IMR-90 (cell line): ENCODE measurements around the gene KCNH2. TPM values are rescaled to one million over a fixed set of nuclear protein-coding genes. Genes with fewer than 3 reads are reported as not detected.

Source experiments
- ATAC-seq: fragments of 200-7000 bp; cut with Tn5 transposase; 2 replicates; pipeline ENCODE4 v1.9.1; 2020; ENCODE audit warnings: low read depth, mild to moderate bottlenecking, moderate library complexity
- BruUV-seq: library from RNA; stranded (reverse); fragments of 400-500 nt; replicated peaks from 2 replicates; lab custom pipeline; 2021; lab: Mats Ljungman, UMichigan
- CTCF ChIA-PET: fragments of 300-600 bp; formaldehyde crosslinking; extraction: SDS; loops from one replicate; lab custom pipeline; 2021; ENCODE audit warnings: antibody characterized with exemption; lab: Yijun Ruan, JAX
- POLR2A ChIA-PET: fragments of 300-600 bp; sonication (Branson Sonifier 250); formaldehyde crosslinking; loops from one replicate; lab custom pipeline; 2022; ENCODE audit warnings: antibody characterized with exemption; ENCODE audit not compliant: unreplicated experiment; lab: Charles Lee
- DNase-seq: peaks from one replicate; pipeline ENCODE4 v3.0.0; 2013
- H2AFZ ChIP-seq: replicated peaks from 2 replicates; pipeline ENCODE3; 2013; ENCODE audit warnings: low read length, mild to moderate bottlenecking; ENCODE audit not compliant: poor library complexity
- H2AK5ac ChIP-seq: 2 replicates; pipeline ENCODE4 v1.6.1; 2013; ENCODE audit warnings: low read depth, low read length, inconsistent platforms
- H2AK9ac ChIP-seq: replicated peaks from 2 replicates; pipeline ENCODE3; 2013; ENCODE audit warnings: mild to moderate bottlenecking, low read depth, low read length, moderate library complexity; ENCODE audit not compliant: poor library complexity
- H2BK120ac ChIP-seq: 2 replicates; pipeline ENCODE4 v1.6.1; 2013; ENCODE audit warnings: low read depth, low read length, inconsistent platforms
- H2BK15ac ChIP-seq: 3 replicates; pipeline ENCODE4 v1.6.1; 2013; ENCODE audit warnings: low read depth, low read length, inconsistent platforms
- H2BK20ac ChIP-seq: 2 replicates; pipeline ENCODE4 v1.6.1; 2013; ENCODE audit warnings: low read depth, mild to moderate bottlenecking, inconsistent platforms, low read length, moderate library complexity
- H2BK5ac ChIP-seq: 2 replicates; pipeline ENCODE4 v1.6.1; 2013; ENCODE audit warnings: mild to moderate bottlenecking, low read depth, low read length, inconsistent platforms; ENCODE audit not compliant: poor library complexity, severe bottlenecking
- H3K14ac ChIP-seq: replicated peaks from 2 replicates; pipeline ENCODE4 v1.6.1; 2013; ENCODE audit warnings: low read depth, low read length, inconsistent platforms
- H3K18ac ChIP-seq: 2 replicates; pipeline ENCODE4 v1.6.1; 2013; ENCODE audit warnings: low read depth, low read length, control low read depth
- H3K23ac ChIP-seq: 2 replicates; pipeline ENCODE4 v1.6.1; 2013; ENCODE audit warnings: low read depth, low read length, inconsistent platforms
- H3K27ac ChIP-seq: 2 replicates; pipeline ENCODE4 v1.5.1; 2013; ENCODE audit warnings: mild to moderate bottlenecking, control low read depth, low read length; ENCODE audit not compliant: insufficient read depth
- H3K27me3 ChIP-seq: 2 replicates; pipeline ENCODE4 v1.6.1; 2013; ENCODE audit warnings: low read length; ENCODE audit not compliant: control insufficient read depth, insufficient read depth
- H3K36me3 ChIP-seq: 2 replicates; pipeline ENCODE4 v1.6.1; 2013; ENCODE audit warnings: low read length, mixed read lengths; ENCODE audit not compliant: control insufficient read depth, insufficient read depth
- H3K4ac ChIP-seq: 2 replicates; pipeline ENCODE4 v1.6.1; 2013; ENCODE audit warnings: low read depth, low read length, inconsistent platforms
- H3K4me1 ChIP-seq: 2 replicates; pipeline ENCODE4 v1.6.1; 2013; ENCODE audit warnings: low read length, mixed read lengths; ENCODE audit not compliant: control insufficient read depth, insufficient read depth
- H3K4me2 ChIP-seq: 2 replicates; pipeline ENCODE4 v1.6.1; 2013; ENCODE audit warnings: low read depth, mild to moderate bottlenecking, control low read depth, low read length, moderate library complexity
- H3K4me3 ChIP-seq: 2 replicates; pipeline ENCODE4 v1.5.1; 2013; ENCODE audit warnings: low read depth, mild to moderate bottlenecking, control low read depth, low read length, moderate library complexity; ENCODE audit not compliant: insufficient read depth
- H3K56ac ChIP-seq: 2 replicates; pipeline ENCODE4 v1.6.1; 2013; ENCODE audit warnings: low read length, inconsistent platforms; ENCODE audit not compliant: insufficient read depth; ENCODE audit errors: extremely low read depth
- H3K79me1 ChIP-seq, 2 experiments: 2 replicates each; pipeline ENCODE4 v1.6.1; 2013; ENCODE audit warnings: low read length in 2 of 2, inconsistent platforms in 1 of 2, low read depth in 1 of 2
- H3K9ac ChIP-seq: 2 replicates; pipeline ENCODE4 v1.6.1; 2013; ENCODE audit warnings: low read depth, low read length, control low read depth
- H3K9me1 ChIP-seq: 2 replicates; pipeline ENCODE4 v1.6.1; 2013; ENCODE audit warnings: low read length, inconsistent platforms; ENCODE audit not compliant: insufficient read depth
- H3K9me3 ChIP-seq: 2 replicates; pipeline ENCODE4 v1.6.1; 2013; ENCODE audit warnings: low read length; ENCODE audit not compliant: control insufficient read depth, insufficient read depth
- H4K20me1 ChIP-seq: 2 replicates; pipeline ENCODE4 v1.6.1; 2013; ENCODE audit warnings: low read length, inconsistent platforms; ENCODE audit not compliant: insufficient read depth
- H4K5ac ChIP-seq: 2 replicates; pipeline ENCODE4 v1.6.1; 2013; ENCODE audit warnings: mild to moderate bottlenecking, low read depth, low read length, control low read depth
- H4K8ac ChIP-seq, 2 experiments: 2 replicates each; pipeline ENCODE4 v1.6.1; 2013; ENCODE audit warnings: low read depth in 2 of 2, low read length in 2 of 2, control low read depth in 1 of 2, inconsistent platforms in 1 of 2
- H4K91ac ChIP-seq: 2 replicates; pipeline ENCODE4 v1.6.1; 2013; ENCODE audit warnings: low read depth, low read length, inconsistent platforms; ENCODE audit not compliant: insufficient read depth
- BHLHE40 ChIP-seq: fragments of 150-350 bp; IDR thresholded peaks from 2 replicates; pipeline ENCODE4 v1.6.1; 2016; ENCODE audit warnings: mild to moderate bottlenecking, low read depth, low read length
- CEBPB ChIP-seq: IDR thresholded peaks from 2 replicates; pipeline ENCODE4 v1.6.1; 2012; ENCODE audit warnings: low read depth, low read length, improper control_type of control experiment
- CHD1 ChIP-seq: IDR thresholded peaks from 2 replicates; pipeline ENCODE4 v1.6.1; 2012; ENCODE audit warnings: low read depth, low read length, improper control_type of control experiment
- CTCF ChIP-seq: conservative IDR thresholded peaks from 2 replicates; pipeline ENCODE4 v1.5.1; 2012; ENCODE audit warnings: mild to moderate bottlenecking, low read depth, low read length, improper control_type of control experiment
- ELK1 ChIP-seq: fragments of 150-350 bp; IDR thresholded peaks from 2 replicates; pipeline ENCODE4 v1.6.1; 2016; ENCODE audit warnings: low read depth, mild to moderate bottlenecking, low read length, moderate library complexity, borderline replicate concordance
- FOS ChIP-seq: fragments of 150-350 bp; IDR thresholded peaks from 2 replicates; pipeline ENCODE4 v1.6.1; 2016; ENCODE audit warnings: low read depth, low read length
- MAFK ChIP-seq: IDR thresholded peaks from 2 replicates; pipeline ENCODE4 v1.6.1; 2012; ENCODE audit warnings: low read depth, low read length, improper control_type of control experiment
- MAZ ChIP-seq: IDR thresholded peaks from 2 replicates; pipeline ENCODE4 v1.6.1; 2012; ENCODE audit warnings: low read depth, mild to moderate bottlenecking, low read length, improper control_type of control experiment, moderate library complexity, borderline replicate concordance
- MXI1 ChIP-seq: IDR thresholded peaks from 2 replicates; pipeline ENCODE4 v1.6.1; 2012; ENCODE audit warnings: low read depth, mild to moderate bottlenecking, low read length, moderate library complexity, borderline replicate concordance
- NFE2L2 ChIP-seq: fragments of 150-350 bp; IDR thresholded peaks from 2 replicates; pipeline ENCODE4 v1.6.1; 2016; ENCODE audit warnings: low read depth, mild to moderate bottlenecking, low read length
- POLR2A ChIP-seq: IDR thresholded peaks from 2 replicates; pipeline ENCODE4 v1.6.1; 2012; ENCODE audit warnings: mild to moderate bottlenecking, low read depth, low read length
- RAD21 ChIP-seq: IDR thresholded peaks from 2 replicates; pipeline ENCODE4 v1.6.1; 2012; ENCODE audit warnings: low read length, improper control_type of control experiment
- RCOR1 ChIP-seq: IDR thresholded peaks from 2 replicates; pipeline ENCODE4 v1.6.1; 2012; ENCODE audit warnings: mild to moderate bottlenecking, low read length, improper control_type of control experiment; ENCODE audit not compliant: insufficient replicate concordance
- RFX5 ChIP-seq: IDR thresholded peaks from 2 replicates; pipeline ENCODE4 v1.8.0; 2012; ENCODE audit warnings: low read depth, mild to moderate bottlenecking, low read length, moderate library complexity
- SMC3 ChIP-seq: fragments of 150-350 bp; IDR thresholded peaks from 2 replicates; pipeline ENCODE4 v1.6.1; 2016; ENCODE audit warnings: low read depth, mild to moderate bottlenecking, antibody characterized with exemption, low read length, moderate library complexity
- USF2 ChIP-seq: fragments of 150-350 bp; IDR thresholded peaks from 2 replicates; pipeline ENCODE4 v1.6.1; 2017; ENCODE audit warnings: mild to moderate bottlenecking, antibody characterized with exemption, low read length, low read depth
- WGBS, 2 experiments: methylation state at CpG; one replicate each; pipeline versions ENCODE4 v1.1.5 to v1.1.7; 2013; ENCODE audit warnings: missing lambda C conversion rate in 2 of 2; ENCODE audit not compliant: insufficient read length in 1 of 2; ENCODE audit errors: extremely low coverage in 2 of 2; 5-methylcytosine and 5-hydroxymethylcytosine counted together
- dilution Hi-C: fragments of 300-500 bp; cut with HindIII; formaldehyde crosslinking; loops from one replicate; pipeline ENCODE4 v1.14.3; 2018; ENCODE audit warnings: low sequenced_read_pairs; ENCODE audit not compliant: unreplicated experiment
- in situ Hi-C: fragments of 300-500 bp; cut with MboI; formaldehyde crosslinking; loops from 3 replicates; pipeline ENCODE4 v1.14.3; 2019; ENCODE audit warnings: low sequenced_read_pairs, inconsistent platforms, mixed read lengths
- intact Hi-C: fragments of 100-400 bp; cut with micrococcal nuclease; formaldehyde crosslinking; loops from 2 replicates; pipeline ENCODE4 v1.10.0; 2022
- polyA plus RNA-seq, 3 experiments: library from polyadenylated mRNA; depleted of rRNA; stranded (reverse); fragments of >200 nt; gene quantifications; 2 replicates each; pipeline ENCODE4 v1.2.3, GENCODE V29; 2012; ENCODE audit warnings: low replicate concordance in 1 of 3
- total RNA-seq: library from RNA; depleted of rRNA; stranded (reverse); fragments of >200 nt; gene quantifications from 2 replicates; pipeline ENCODE4 v1.2.3, GENCODE V29; 2012

The KCNH2 gene
- total and polyA plus RNA-seq, 2 of the 4 experiments (the other 2 are of a cell fraction), result 0.90 to 2.1 TPM

GRCh38 chr7:150936018-150936417 is 42.1 kb downstream of the KCNH2 start:
- Histone ChIP-seq H3K27ac (no peak overlapping the region), H2AFZ (no peak overlapping the region), H3K4me1 (peaks cover 5% of the 10 kb centered on the region; the same call in 1 of the 2 replicates), H2AK9ac (no peak overlapping the region), H3K14ac (no peak overlapping the region), H4K8ac (no peak overlapping the region), H3K4me3 (no peak overlapping the region), H3K36me3 (no peaks in the 10 kb centered on the region), H3K79me1 (no peaks in the 10 kb centered on the region), H3K9me3 (no peaks in the 10 kb centered on the region), H3K4me2 (no peak overlapping the region), H2BK15ac (no peak overlapping the region), H2AK5ac (no peak overlapping the region), H4K5ac (no peak overlapping the region), H3K18ac (no peak overlapping the region), H4K20me1 (no peaks in the 10 kb centered on the region), H3K23ac (no peak overlapping the region), H3K56ac (no peak overlapping the region), H3K4ac (no peak overlapping the region), H3K27me3 (peaks cover 2% of the 10 kb centered on the region; the same call in 1 of the 2 replicates), H4K91ac (no peak overlapping the region), H3K9ac (no peak overlapping the region), H2BK5ac (no peak overlapping the region), H2BK20ac (no peak overlapping the region), H3K9me1 (0 out of 2 replicates have a peak, but pooled peaks cover 3% of the 10 kb centered on the region), H2BK120ac (no peak overlapping the region)
- WGBS, 2 experiments, result 88% methylated on average over 8 of the region's 9 CpGs; no CpG with 5 or more reads in 1 of the 2 experiments
- CTCF ChIA-PET, result no interaction called here
- POLR2A ChIA-PET, result no interaction called here
- dilution Hi-C loops (no loop called here), in situ Hi-C loops (no loop called here), intact Hi-C loops (no loop called here)
- BruUV-seq, result no TSS peak
- TF ChIP-seq ELK1 (no peak), RCOR1 (no peak), RFX5 (no peak), SMC3 (no peak), USF2 (no peak), CEBPB (no peak), CTCF (no peak), MXI1 (no peak), RAD21 (no peak), BHLHE40 (no peak), FOS (no peak), MAFK (no peak), MAZ (no peak), CHD1 (no peak), POLR2A (no peak), NFE2L2 (no peak)
- DNase-seq (no peak), ATAC-seq (no peak)
